IMR-90 (cell line): ENCODE data around the gene ZNF592. TPM values are rescaled to one million over a fixed set of nuclear protein-coding genes. Genes with fewer than 3 reads are reported as not detected.

Source experiments
- ATAC-seq: fragments of 200-7000 bp; cut with Tn5 transposase; 2 replicates; pipeline ENCODE4 v1.9.1; 2020; ENCODE audit warnings: low read depth, mild to moderate bottlenecking, moderate library complexity
- BruUV-seq: library from RNA; stranded (reverse); fragments of 400-500 nt; replicated peaks from 2 replicates; lab custom pipeline; 2021; lab: Mats Ljungman, UMichigan
- CTCF ChIA-PET: fragments of 300-600 bp; formaldehyde crosslinking; extraction: SDS; loops from one replicate; lab custom pipeline; 2021; ENCODE audit warnings: antibody characterized with exemption; lab: Yijun Ruan, JAX
- POLR2A ChIA-PET: fragments of 300-600 bp; sonication (Branson Sonifier 250); formaldehyde crosslinking; loops from one replicate; lab custom pipeline; 2022; ENCODE audit warnings: antibody characterized with exemption; ENCODE audit not compliant: unreplicated experiment; lab: Charles Lee
- DNase-seq: peaks from one replicate; pipeline ENCODE4 v3.0.0; 2013
- H2AFZ ChIP-seq: replicated peaks from 2 replicates; pipeline ENCODE3; 2013; ENCODE audit warnings: low read length, mild to moderate bottlenecking; ENCODE audit not compliant: poor library complexity
- H2AK5ac ChIP-seq: 2 replicates; pipeline ENCODE4 v1.6.1; 2013; ENCODE audit warnings: low read depth, low read length, inconsistent platforms
- H2AK9ac ChIP-seq: replicated peaks from 2 replicates; pipeline ENCODE3; 2013; ENCODE audit warnings: mild to moderate bottlenecking, low read depth, low read length, moderate library complexity; ENCODE audit not compliant: poor library complexity
- H2BK120ac ChIP-seq: 2 replicates; pipeline ENCODE4 v1.6.1; 2013; ENCODE audit warnings: low read depth, low read length, inconsistent platforms
- H2BK15ac ChIP-seq: 3 replicates; pipeline ENCODE4 v1.6.1; 2013; ENCODE audit warnings: low read depth, low read length, inconsistent platforms
- H2BK20ac ChIP-seq: 2 replicates; pipeline ENCODE4 v1.6.1; 2013; ENCODE audit warnings: low read depth, mild to moderate bottlenecking, inconsistent platforms, low read length, moderate library complexity
- H2BK5ac ChIP-seq: 2 replicates; pipeline ENCODE4 v1.6.1; 2013; ENCODE audit warnings: mild to moderate bottlenecking, low read depth, low read length, inconsistent platforms; ENCODE audit not compliant: poor library complexity, severe bottlenecking
- H3K14ac ChIP-seq: replicated peaks from 2 replicates; pipeline ENCODE4 v1.6.1; 2013; ENCODE audit warnings: low read depth, low read length, inconsistent platforms
- H3K18ac ChIP-seq: 2 replicates; pipeline ENCODE4 v1.6.1; 2013; ENCODE audit warnings: low read depth, low read length, control low read depth
- H3K23ac ChIP-seq: 2 replicates; pipeline ENCODE4 v1.6.1; 2013; ENCODE audit warnings: low read depth, low read length, inconsistent platforms
- H3K27ac ChIP-seq: 2 replicates; pipeline ENCODE4 v1.5.1; 2013; ENCODE audit warnings: mild to moderate bottlenecking, control low read depth, low read length; ENCODE audit not compliant: insufficient read depth
- H3K27me3 ChIP-seq: 2 replicates; pipeline ENCODE4 v1.6.1; 2013; ENCODE audit warnings: low read length; ENCODE audit not compliant: control insufficient read depth, insufficient read depth
- H3K36me3 ChIP-seq: 2 replicates; pipeline ENCODE4 v1.6.1; 2013; ENCODE audit warnings: low read length, mixed read lengths; ENCODE audit not compliant: control insufficient read depth, insufficient read depth
- H3K4ac ChIP-seq: 2 replicates; pipeline ENCODE4 v1.6.1; 2013; ENCODE audit warnings: low read depth, low read length, inconsistent platforms
- H3K4me1 ChIP-seq: 2 replicates; pipeline ENCODE4 v1.6.1; 2013; ENCODE audit warnings: low read length, mixed read lengths; ENCODE audit not compliant: control insufficient read depth, insufficient read depth
- H3K4me2 ChIP-seq: 2 replicates; pipeline ENCODE4 v1.6.1; 2013; ENCODE audit warnings: low read depth, mild to moderate bottlenecking, control low read depth, low read length, moderate library complexity
- H3K4me3 ChIP-seq: 2 replicates; pipeline ENCODE4 v1.5.1; 2013; ENCODE audit warnings: low read depth, mild to moderate bottlenecking, control low read depth, low read length, moderate library complexity; ENCODE audit not compliant: insufficient read depth
- H3K56ac ChIP-seq: 2 replicates; pipeline ENCODE4 v1.6.1; 2013; ENCODE audit warnings: low read length, inconsistent platforms; ENCODE audit not compliant: insufficient read depth; ENCODE audit errors: extremely low read depth
- H3K79me1 ChIP-seq, 2 experiments: 2 replicates each; pipeline ENCODE4 v1.6.1; 2013; ENCODE audit warnings: low read length in 2 of 2, inconsistent platforms in 1 of 2, low read depth in 1 of 2
- H3K9ac ChIP-seq: 2 replicates; pipeline ENCODE4 v1.6.1; 2013; ENCODE audit warnings: low read depth, low read length, control low read depth
- H3K9me1 ChIP-seq: 2 replicates; pipeline ENCODE4 v1.6.1; 2013; ENCODE audit warnings: low read length, inconsistent platforms; ENCODE audit not compliant: insufficient read depth
- H3K9me3 ChIP-seq: 2 replicates; pipeline ENCODE4 v1.6.1; 2013; ENCODE audit warnings: low read length; ENCODE audit not compliant: control insufficient read depth, insufficient read depth
- H4K20me1 ChIP-seq: 2 replicates; pipeline ENCODE4 v1.6.1; 2013; ENCODE audit warnings: low read length, inconsistent platforms; ENCODE audit not compliant: insufficient read depth
- H4K5ac ChIP-seq: 2 replicates; pipeline ENCODE4 v1.6.1; 2013; ENCODE audit warnings: mild to moderate bottlenecking, low read depth, low read length, control low read depth
- H4K8ac ChIP-seq, 2 experiments: 2 replicates each; pipeline ENCODE4 v1.6.1; 2013; ENCODE audit warnings: low read depth in 2 of 2, low read length in 2 of 2, control low read depth in 1 of 2, inconsistent platforms in 1 of 2
- H4K91ac ChIP-seq: 2 replicates; pipeline ENCODE4 v1.6.1; 2013; ENCODE audit warnings: low read depth, low read length, inconsistent platforms; ENCODE audit not compliant: insufficient read depth
- CEBPB ChIP-seq: IDR thresholded peaks from 2 replicates; pipeline ENCODE4 v1.6.1; 2012; ENCODE audit warnings: low read depth, low read length, improper control_type of control experiment
- FOS ChIP-seq: fragments of 150-350 bp; IDR thresholded peaks from 2 replicates; pipeline ENCODE4 v1.6.1; 2016; ENCODE audit warnings: low read depth, low read length
- MAFK ChIP-seq: IDR thresholded peaks from 2 replicates; pipeline ENCODE4 v1.6.1; 2012; ENCODE audit warnings: low read depth, low read length, improper control_type of control experiment
- MAZ ChIP-seq: IDR thresholded peaks from 2 replicates; pipeline ENCODE4 v1.6.1; 2012; ENCODE audit warnings: low read depth, mild to moderate bottlenecking, low read length, improper control_type of control experiment, moderate library complexity, borderline replicate concordance
- RAD21 ChIP-seq: IDR thresholded peaks from 2 replicates; pipeline ENCODE4 v1.6.1; 2012; ENCODE audit warnings: low read length, improper control_type of control experiment
- RCOR1 ChIP-seq: IDR thresholded peaks from 2 replicates; pipeline ENCODE4 v1.6.1; 2012; ENCODE audit warnings: mild to moderate bottlenecking, low read length, improper control_type of control experiment; ENCODE audit not compliant: insufficient replicate concordance
- RFX5 ChIP-seq: IDR thresholded peaks from 2 replicates; pipeline ENCODE4 v1.8.0; 2012; ENCODE audit warnings: low read depth, mild to moderate bottlenecking, low read length, moderate library complexity
- SMC3 ChIP-seq: fragments of 150-350 bp; IDR thresholded peaks from 2 replicates; pipeline ENCODE4 v1.6.1; 2016; ENCODE audit warnings: low read depth, mild to moderate bottlenecking, antibody characterized with exemption, low read length, moderate library complexity
- WGBS, 2 experiments: methylation state at CpG; one replicate each; pipeline versions ENCODE4 v1.1.5 to v1.1.7; 2013; ENCODE audit warnings: missing lambda C conversion rate in 2 of 2; ENCODE audit not compliant: insufficient read length in 1 of 2; ENCODE audit errors: extremely low coverage in 2 of 2; 5-methylcytosine and 5-hydroxymethylcytosine counted together
- dilution Hi-C: fragments of 300-500 bp; cut with HindIII; formaldehyde crosslinking; loops from one replicate; pipeline ENCODE4 v1.14.3; 2018; ENCODE audit warnings: low sequenced_read_pairs; ENCODE audit not compliant: unreplicated experiment
- in situ Hi-C: fragments of 300-500 bp; cut with MboI; formaldehyde crosslinking; loops from 3 replicates; pipeline ENCODE4 v1.14.3; 2019; ENCODE audit warnings: low sequenced_read_pairs, inconsistent platforms, mixed read lengths
- intact Hi-C: fragments of 100-400 bp; cut with micrococcal nuclease; formaldehyde crosslinking; loops from 2 replicates; pipeline ENCODE4 v1.10.0; 2022
- polyA plus RNA-seq, 3 experiments: library from polyadenylated mRNA; depleted of rRNA; stranded (reverse); fragments of >200 nt; gene quantifications; 2 replicates each; pipeline ENCODE4 v1.2.3, GENCODE V29; 2012; ENCODE audit warnings: low replicate concordance in 1 of 3
- total RNA-seq: library from RNA; depleted of rRNA; stranded (reverse); fragments of >200 nt; gene quantifications from 2 replicates; pipeline ENCODE4 v1.2.3, GENCODE V29; 2012
- TF ChIP-seq, protein P1 (sequence below): fragments of 150-350 bp; IDR thresholded peaks from 2 replicates; pipeline ENCODE4 v1.6.1; 2016; ENCODE audit warnings: low read depth, mild to moderate bottlenecking, low read length, moderate library complexity, borderline replicate concordance
- TF ChIP-seq, protein P2 (sequence below): conservative IDR thresholded peaks from 2 replicates; pipeline ENCODE4 v1.5.1; 2012; ENCODE audit warnings: mild to moderate bottlenecking, low read depth, low read length, improper control_type of control experiment

ZNF592 gene
- total and polyA plus RNA-seq, 2 of the 4 experiments (the other 2 are of a cell fraction): 4.3 to 10.2 TPM

DNA sequence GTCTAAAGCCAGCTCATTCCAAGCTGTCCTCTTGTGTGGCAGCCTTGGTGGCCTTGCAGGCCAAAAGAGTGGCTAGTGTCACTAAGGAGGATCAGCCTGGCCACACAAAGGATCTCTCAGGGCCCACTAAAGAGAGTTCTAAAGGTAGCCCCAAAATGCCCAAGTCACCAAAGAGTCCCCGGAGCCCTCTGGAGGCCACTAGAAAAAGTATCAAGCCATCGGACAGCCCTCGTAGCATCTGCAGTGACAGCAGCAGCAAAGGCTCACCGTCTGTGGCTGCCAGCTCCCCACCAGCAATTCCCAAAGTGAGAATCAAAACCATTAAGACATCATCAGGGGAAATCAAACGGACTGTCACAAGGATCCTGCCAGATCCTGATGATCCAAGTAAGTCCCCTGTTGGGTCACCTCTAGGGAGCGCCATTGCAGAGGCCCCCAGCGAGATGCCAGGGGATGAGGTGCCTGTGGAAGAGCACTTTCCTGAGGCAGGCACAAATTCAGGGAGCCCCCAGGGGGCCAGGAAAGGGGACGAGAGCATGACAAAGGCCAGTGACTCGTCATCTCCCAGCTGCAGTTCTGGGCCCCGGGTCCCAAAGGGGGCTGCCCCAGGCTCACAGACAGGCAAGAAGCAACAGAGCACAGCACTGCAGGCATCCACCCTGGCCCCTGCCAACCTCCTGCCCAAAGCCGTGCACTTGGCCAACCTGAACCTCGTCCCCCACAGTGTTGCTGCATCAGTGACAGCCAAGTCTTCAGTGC lies 35.3 kb downstream of the ZNF592 start:
- H3K36me3 ChIP-seq: peaks cover 37% of the 10 kb centered on the region
- H3K9ac ChIP-seq: no peak overlapping the region
- 80% methylated on average over 2 of the region's 12 CpGs; no CpG with 5 or more reads in 1 of the 2 experiments for WGBS, 2 experiments
- H4K8ac ChIP-seq: no peak overlapping the region
- no peak overlapping the region for H3K4me2 ChIP-seq
- H2BK120ac ChIP-seq: no peak overlapping the region
- no peak overlapping the region for H2AFZ ChIP-seq
- H4K5ac ChIP-seq: no peak overlapping the region
- H2BK20ac ChIP-seq: no peak overlapping the region
- H2AK5ac ChIP-seq: no peak overlapping the region
- H3K4ac ChIP-seq: no peak overlapping the region
- BruUV-seq: TSS peak; percentile 58
- no peak overlapping the region for H2BK15ac ChIP-seq
- TF ChIP-seq MAFK (no peak), RCOR1 (no peak), RAD21 (no peak), RFX5 (no peak), FOS (no peak), MAZ (no peak), CEBPB (no peak), SMC3 (no peak)
- TF ChIP-seq, protein P1, sequence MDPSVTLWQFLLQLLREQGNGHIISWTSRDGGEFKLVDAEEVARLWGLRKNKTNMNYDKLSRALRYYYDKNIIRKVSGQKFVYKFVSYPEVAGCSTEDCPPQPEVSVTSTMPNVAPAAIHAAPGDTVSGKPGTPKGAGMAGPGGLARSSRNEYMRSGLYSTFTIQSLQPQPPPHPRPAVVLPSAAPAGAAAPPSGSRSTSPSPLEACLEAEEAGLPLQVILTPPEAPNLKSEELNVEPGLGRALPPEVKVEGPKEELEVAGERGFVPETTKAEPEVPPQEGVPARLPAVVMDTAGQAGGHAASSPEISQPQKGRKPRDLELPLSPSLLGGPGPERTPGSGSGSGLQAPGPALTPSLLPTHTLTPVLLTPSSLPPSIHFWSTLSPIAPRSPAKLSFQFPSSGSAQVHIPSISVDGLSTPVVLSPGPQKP: no peak
- TF ChIP-seq, protein P2, sequence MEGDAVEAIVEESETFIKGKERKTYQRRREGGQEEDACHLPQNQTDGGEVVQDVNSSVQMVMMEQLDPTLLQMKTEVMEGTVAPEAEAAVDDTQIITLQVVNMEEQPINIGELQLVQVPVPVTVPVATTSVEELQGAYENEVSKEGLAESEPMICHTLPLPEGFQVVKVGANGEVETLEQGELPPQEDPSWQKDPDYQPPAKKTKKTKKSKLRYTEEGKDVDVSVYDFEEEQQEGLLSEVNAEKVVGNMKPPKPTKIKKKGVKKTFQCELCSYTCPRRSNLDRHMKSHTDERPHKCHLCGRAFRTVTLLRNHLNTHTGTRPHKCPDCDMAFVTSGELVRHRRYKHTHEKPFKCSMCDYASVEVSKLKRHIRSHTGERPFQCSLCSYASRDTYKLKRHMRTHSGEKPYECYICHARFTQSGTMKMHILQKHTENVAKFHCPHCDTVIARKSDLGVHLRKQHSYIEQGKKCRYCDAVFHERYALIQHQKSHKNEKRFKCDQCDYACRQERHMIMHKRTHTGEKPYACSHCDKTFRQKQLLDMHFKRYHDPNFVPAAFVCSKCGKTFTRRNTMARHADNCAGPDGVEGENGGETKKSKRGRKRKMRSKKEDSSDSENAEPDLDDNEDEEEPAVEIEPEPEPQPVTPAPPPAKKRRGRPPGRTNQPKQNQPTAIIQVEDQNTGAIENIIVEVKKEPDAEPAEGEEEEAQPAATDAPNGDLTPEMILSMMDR: no peak
- ATAC-seq (no peak), DNase-seq (no peak)
- H3K27ac ChIP-seq: no peak overlapping the region
- no peak overlapping the region for H3K23ac ChIP-seq
- no peaks in the 10 kb centered on the region for H3K27me3 ChIP-seq
- CTCF ChIA-PET: interaction anchor here (0.6 kb wide), 1 partner anchor 29 kb away, joined by 7 read pairs; no protein-coding TSS in a partner anchor
- H3K4me3 ChIP-seq: no peak overlapping the region
- H3K4me1 ChIP-seq: peaks cover 6% of the 10 kb centered on the region
- in situ Hi-C loops (no loop called here), dilution Hi-C loops (no loop called here), intact Hi-C loops (no loop called here)
- H4K91ac ChIP-seq: no peak overlapping the region
- peaks cover 32% of the 10 kb centered on the region for H4K20me1 ChIP-seq
- H3K9me1 ChIP-seq: peaks cover 12% of the 10 kb centered on the region
- H3K79me1 ChIP-seq: peaks cover 30 to 90% of the 10 kb centered on the region in 2 experiments
- H3K56ac ChIP-seq: no peak overlapping the region
- H2AK9ac ChIP-seq: no peak overlapping the region
- H2BK5ac ChIP-seq: no peak overlapping the region
- H3K9me3 ChIP-seq: no peaks in the 10 kb centered on the region
- no peak overlapping the region for H3K18ac ChIP-seq
- no peak overlapping the region for H3K14ac ChIP-seq
- POLR2A ChIA-PET: no interaction called here
